ENCODE results near the gene MTMR10.

DNA sequence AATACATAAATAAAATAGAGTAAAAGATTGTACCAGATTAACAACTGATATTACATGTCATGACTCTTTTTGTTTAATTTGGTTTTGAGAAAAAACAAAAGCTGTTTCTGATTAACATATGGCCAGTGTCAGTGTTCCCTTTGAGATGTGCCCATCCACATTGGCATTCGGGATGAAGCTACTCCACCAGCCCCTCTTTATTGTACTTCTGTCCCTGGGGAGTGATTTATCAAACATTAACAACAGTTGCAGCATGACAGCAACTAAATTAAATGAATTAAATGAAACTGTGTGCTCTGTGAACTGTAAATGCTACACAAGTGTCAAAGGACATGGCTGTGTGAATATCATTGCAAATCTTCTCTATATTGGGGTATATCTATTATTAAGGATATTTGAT is 25.9 kb upstream of the MTMR10 start:
- TF ChIP-seq, protein P1, sequence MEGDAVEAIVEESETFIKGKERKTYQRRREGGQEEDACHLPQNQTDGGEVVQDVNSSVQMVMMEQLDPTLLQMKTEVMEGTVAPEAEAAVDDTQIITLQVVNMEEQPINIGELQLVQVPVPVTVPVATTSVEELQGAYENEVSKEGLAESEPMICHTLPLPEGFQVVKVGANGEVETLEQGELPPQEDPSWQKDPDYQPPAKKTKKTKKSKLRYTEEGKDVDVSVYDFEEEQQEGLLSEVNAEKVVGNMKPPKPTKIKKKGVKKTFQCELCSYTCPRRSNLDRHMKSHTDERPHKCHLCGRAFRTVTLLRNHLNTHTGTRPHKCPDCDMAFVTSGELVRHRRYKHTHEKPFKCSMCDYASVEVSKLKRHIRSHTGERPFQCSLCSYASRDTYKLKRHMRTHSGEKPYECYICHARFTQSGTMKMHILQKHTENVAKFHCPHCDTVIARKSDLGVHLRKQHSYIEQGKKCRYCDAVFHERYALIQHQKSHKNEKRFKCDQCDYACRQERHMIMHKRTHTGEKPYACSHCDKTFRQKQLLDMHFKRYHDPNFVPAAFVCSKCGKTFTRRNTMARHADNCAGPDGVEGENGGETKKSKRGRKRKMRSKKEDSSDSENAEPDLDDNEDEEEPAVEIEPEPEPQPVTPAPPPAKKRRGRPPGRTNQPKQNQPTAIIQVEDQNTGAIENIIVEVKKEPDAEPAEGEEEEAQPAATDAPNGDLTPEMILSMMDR (IDR thresholded peaks at IDR 0.05): no peak
- no peak for TF ChIP-seq POLR2A (IDR thresholded peaks at IDR 0.05)
- no peak for TF ChIP-seq EP300 (IDR thresholded peaks at IDR 0.05)
